ENCODE measurements around the gene STN1. TPM values are rescaled to one million over a fixed set of nuclear protein-coding genes. Genes with fewer than 3 reads are reported as not detected.

STN1 gene
- total and polyA plus RNA-seq, 2 of the 4 experiments (the other 2 are of a cell fraction): 17.8 to 32.3 TPM

DNA sequence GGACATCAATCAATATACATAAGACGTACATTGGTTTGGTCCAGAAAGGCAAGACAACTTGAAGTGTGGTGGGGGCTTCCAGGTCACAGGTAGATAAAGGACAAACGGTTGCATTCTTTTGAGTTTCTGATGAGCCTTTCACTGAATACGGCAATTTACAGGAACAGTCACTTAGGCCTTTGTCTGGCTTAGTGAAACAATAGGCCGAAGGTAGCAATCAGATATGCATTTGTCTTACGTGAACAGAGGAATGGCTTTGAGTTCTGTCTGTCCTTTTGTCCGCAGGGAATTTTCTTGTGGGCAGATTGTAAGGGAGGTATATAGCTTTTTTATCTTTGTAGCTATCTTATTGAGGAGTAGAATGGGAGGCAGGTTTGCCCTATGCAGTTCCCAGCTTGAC, 10.8 kb upstream of the STN1 start:
- Histone ChIP-seq H2AK9ac (replicated peaks; ENCODE audit: low read depth, low read length, poor library complexity) (no peak overlapping the region), H2AFZ (replicated peaks; ENCODE audit: low read length, poor library complexity) (no peak overlapping the region), H3K27me3 (ENCODE audit: control insufficient read depth, insufficient read depth, low read length) (no peaks in the 10 kb centered on the region), H3K27ac (ENCODE audit: insufficient read depth, low read length) (no peak overlapping the region), H4K91ac (ENCODE audit: insufficient read depth, low read depth, low read length) (no peak overlapping the region), H2AK5ac (ENCODE audit: low read depth, low read length) (no peak overlapping the region), H2BK20ac (ENCODE audit: low read depth, low read length) (no peak overlapping the region), H4K8ac (ENCODE audit: low read depth in 2 of 2, low read length in 2 of 2) (no peak overlapping the region), H4K5ac (ENCODE audit: low read depth, low read length) (no peak overlapping the region), H3K56ac (ENCODE audit: extremely low read depth, insufficient read depth, low read length) (no peak overlapping the region), H3K36me3 (ENCODE audit: control insufficient read depth, insufficient read depth, low read length) (no peaks in the 10 kb centered on the region), H3K4me3 (ENCODE audit: insufficient read depth, low read depth, low read length) (no peak overlapping the region), H4K20me1 (ENCODE audit: insufficient read depth, low read length) (no peaks in the 10 kb centered on the region), H2BK120ac (ENCODE audit: low read depth, low read length) (no peak overlapping the region), H3K23ac (ENCODE audit: low read depth, low read length) (no peak overlapping the region), H3K9ac (ENCODE audit: low read depth, low read length) (no peak overlapping the region), H2BK15ac (ENCODE audit: low read depth, low read length) (no peak overlapping the region), H3K4me1 (ENCODE audit: control insufficient read depth, insufficient read depth, low read length) (no peaks in the 10 kb centered on the region), H2BK5ac (ENCODE audit: low read depth, low read length, poor library complexity, severe bottlenecking) (no peak overlapping the region), H3K9me3 (ENCODE audit: control insufficient read depth, insufficient read depth, low read length) (no peaks in the 10 kb centered on the region), H3K14ac (replicated peaks; ENCODE audit: low read depth, low read length) (no peak overlapping the region), H3K4ac (ENCODE audit: low read depth, low read length) (no peak overlapping the region), H3K4me2 (ENCODE audit: low read depth, low read length) (no peak overlapping the region), H3K18ac (ENCODE audit: low read depth, low read length) (no peak overlapping the region), H3K9me1 (ENCODE audit: insufficient read depth, low read length) (no peaks in the 10 kb centered on the region), H3K79me1 (ENCODE audit: low read depth in 1 of 2, low read length in 2 of 2) (no peaks in the 10 kb centered on the region)
- TF ChIP-seq CEBPB (IDR thresholded peaks at IDR 0.05; ENCODE audit: low read depth, low read length) (no peak), NFE2L2 (IDR thresholded peaks at IDR 0.05; ENCODE audit: low read depth, low read length) (no peak), RFX5 (IDR thresholded peaks at IDR 0.05; ENCODE audit: low read depth, low read length) (no peak), RCOR1 (IDR thresholded peaks at IDR 0.05; ENCODE audit: insufficient replicate concordance, low read length) (no peak), MAFK (IDR thresholded peaks at IDR 0.05; ENCODE audit: low read depth, low read length) (no peak), MAZ (IDR thresholded peaks at IDR 0.05; ENCODE audit: borderline replicate concordance, low read depth, low read length) (no peak), SMC3 (IDR thresholded peaks at IDR 0.05; ENCODE audit: low read depth, low read length) (no peak), CHD1 (IDR thresholded peaks at IDR 0.05; ENCODE audit: low read depth, low read length) (no peak), MXI1 (IDR thresholded peaks at IDR 0.05; ENCODE audit: borderline replicate concordance, low read depth, low read length) (no peak), BHLHE40 (IDR thresholded peaks at IDR 0.05; ENCODE audit: low read depth, low read length) (no peak), FOS (IDR thresholded peaks at IDR 0.05; ENCODE audit: low read depth, low read length) (no peak), RAD21 (IDR thresholded peaks at IDR 0.05; ENCODE audit: low read length) (no peak), POLR2A (IDR thresholded peaks at IDR 0.05; ENCODE audit: low read depth, low read length) (no peak), ELK1 (IDR thresholded peaks at IDR 0.05; ENCODE audit: borderline replicate concordance, low read depth, low read length) (no peak)
- TF ChIP-seq, protein P1, sequence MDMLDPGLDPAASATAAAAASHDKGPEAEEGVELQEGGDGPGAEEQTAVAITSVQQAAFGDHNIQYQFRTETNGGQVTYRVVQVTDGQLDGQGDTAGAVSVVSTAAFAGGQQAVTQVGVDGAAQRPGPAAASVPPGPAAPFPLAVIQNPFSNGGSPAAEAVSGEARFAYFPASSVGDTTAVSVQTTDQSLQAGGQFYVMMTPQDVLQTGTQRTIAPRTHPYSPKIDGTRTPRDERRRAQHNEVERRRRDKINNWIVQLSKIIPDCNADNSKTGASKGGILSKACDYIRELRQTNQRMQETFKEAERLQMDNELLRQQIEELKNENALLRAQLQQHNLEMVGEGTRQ (IDR thresholded peaks at IDR 0.05; ENCODE audit: low read depth, low read length): no peak
- TF ChIP-seq, protein P2, sequence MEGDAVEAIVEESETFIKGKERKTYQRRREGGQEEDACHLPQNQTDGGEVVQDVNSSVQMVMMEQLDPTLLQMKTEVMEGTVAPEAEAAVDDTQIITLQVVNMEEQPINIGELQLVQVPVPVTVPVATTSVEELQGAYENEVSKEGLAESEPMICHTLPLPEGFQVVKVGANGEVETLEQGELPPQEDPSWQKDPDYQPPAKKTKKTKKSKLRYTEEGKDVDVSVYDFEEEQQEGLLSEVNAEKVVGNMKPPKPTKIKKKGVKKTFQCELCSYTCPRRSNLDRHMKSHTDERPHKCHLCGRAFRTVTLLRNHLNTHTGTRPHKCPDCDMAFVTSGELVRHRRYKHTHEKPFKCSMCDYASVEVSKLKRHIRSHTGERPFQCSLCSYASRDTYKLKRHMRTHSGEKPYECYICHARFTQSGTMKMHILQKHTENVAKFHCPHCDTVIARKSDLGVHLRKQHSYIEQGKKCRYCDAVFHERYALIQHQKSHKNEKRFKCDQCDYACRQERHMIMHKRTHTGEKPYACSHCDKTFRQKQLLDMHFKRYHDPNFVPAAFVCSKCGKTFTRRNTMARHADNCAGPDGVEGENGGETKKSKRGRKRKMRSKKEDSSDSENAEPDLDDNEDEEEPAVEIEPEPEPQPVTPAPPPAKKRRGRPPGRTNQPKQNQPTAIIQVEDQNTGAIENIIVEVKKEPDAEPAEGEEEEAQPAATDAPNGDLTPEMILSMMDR (conservative IDR thresholded peaks at IDR 0.05; ENCODE audit: low read depth, low read length): no peak
- in situ Hi-C loops (cut with MboI; ENCODE audit: low sequenced_read_pairs): no loop called here
- ChIA-PET POLR2A (ENCODE audit: unreplicated experiment) (no interaction called here), CTCF (no interaction called here)
- intact Hi-C loops (cut with micrococcal nuclease): no loop called here
- dilution Hi-C loops (cut with HindIII; ENCODE audit: low sequenced_read_pairs, unreplicated experiment): no loop called here
- ATAC-seq (ENCODE audit: low read depth) (no peak), DNase-seq (no peak)
- WGBS, 2 experiments (ENCODE audit: extremely low coverage in 2 of 2, insufficient read length in 1 of 2): 68% methylated on average over 2 of the region's 6 CpGs; no CpG with 5 or more reads in 1 of the 2 experiments
- BruUV-seq (replicated peaks): no TSS peak

Measured in IMR-90 (cell line).